HL-60/S4 treated with retinoic acid at 250 ng/mL for 4 days and 3 days (cell line): Measurements from ENCODE around the gene WTIP.
"Not testable (repeated sequence)": the region's sequence is repeated elsewhere in the genome, so short reads cannot be mapped to it uniquely, and the experiment has no call there.

Experiments used
- in situ Hi-C: fragments of 300-500 bp; cut with MboI; formaldehyde crosslinking; loops from 2 replicates; pipeline ENCODE4 v1.7.0; 2022; ENCODE audit warnings: low sequenced_read_pairs

The WTIP gene

GRCh38 chr19:34475975-34476594, 5.5 kb upstream of the WTIP start:
- in situ Hi-C loops = no loop called here

GRCh38 chr19:34478496-34478895, 3.1 kb upstream of the WTIP start:
- in situ Hi-C loops = not testable (repeated sequence)

- in situ Hi-C loops = no loop called here
These were observed 2.2 kb upstream of the WTIP start for GRCh38 chr19:34479396-34479795.

GRCh38 chr19:34480491-34480890, 1.1 kb upstream of the WTIP start:
- in situ Hi-C loops = no loop called here

DNA sequence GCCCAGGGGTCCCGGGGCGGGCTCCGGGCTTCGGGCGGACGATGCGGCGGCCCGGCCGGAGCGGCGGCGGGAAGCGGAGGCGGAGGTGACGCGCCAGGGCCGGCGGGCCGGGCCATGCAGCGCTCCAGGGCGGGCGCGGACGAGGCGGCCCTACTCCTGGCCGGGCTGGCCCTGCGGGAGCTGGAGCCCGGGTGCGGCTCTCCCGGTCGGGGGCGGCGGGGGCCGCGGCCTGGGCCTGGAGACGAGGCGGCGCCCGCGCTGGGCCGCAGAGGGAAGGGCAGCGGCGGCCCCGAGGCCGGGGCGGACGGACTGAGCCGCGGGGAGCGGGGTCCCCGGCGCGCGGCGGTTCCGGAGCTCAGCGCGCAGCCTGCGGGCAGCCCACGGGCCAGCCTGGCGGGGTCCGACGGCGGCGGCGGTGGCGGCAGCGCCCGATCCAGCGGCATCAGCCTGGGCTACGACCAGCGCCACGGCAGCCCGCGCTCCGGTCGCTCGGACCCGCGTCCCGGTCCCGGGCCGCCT, 362 bp downstream of the WTIP start:
- in situ Hi-C loops = no loop called here

DNA sequence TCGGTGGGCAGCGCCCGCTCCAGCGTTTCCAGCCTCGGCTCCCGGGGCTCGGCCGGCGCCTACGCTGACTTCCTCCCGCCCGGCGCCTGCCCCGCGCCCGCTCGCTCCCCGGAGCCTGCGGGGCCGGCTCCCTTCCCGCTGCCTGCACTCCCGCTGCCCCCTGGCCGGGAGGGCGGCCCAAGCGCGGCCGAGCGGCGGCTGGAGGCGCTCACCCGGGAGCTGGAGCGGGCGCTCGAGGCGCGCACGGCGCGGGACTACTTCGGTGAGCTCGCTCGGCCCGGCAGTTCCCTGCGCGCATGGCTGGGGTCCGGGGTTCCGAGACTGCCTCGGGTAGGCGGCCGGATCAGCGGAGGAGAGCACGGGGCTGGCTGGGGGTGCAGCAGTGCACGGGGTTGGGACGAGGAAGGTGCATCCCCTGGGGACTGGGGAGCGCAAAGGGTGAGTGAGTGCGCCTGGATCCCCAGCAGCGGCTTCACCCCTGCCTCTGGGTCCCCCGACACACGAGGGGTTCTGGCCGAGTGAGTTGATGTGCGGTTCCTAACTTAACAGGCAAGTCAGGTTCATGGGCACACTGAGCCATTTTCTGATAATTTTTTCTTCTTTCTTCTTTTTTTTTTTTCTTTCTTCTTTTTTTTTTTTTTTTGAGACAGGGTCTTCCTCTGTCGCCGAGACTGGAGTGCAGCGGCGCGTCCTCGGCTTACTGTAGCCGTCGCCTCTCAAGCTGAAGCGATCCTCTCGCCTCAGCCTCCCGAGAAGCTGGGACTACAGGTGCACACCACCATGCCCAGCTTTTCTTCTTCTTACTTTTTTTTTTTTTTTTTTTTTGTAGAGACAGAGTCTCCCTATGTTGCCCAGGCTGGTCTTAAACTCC, 1.1 kb downstream of the WTIP start:
- in situ Hi-C loops = no loop called here

- in situ Hi-C loops = no loop called here
These were observed 2.8 kb downstream of the WTIP start for GRCh38 chr19:34484328-34484727.

GRCh38 chr19:34485831-34486230, 4.3 kb downstream of the WTIP start:
- in situ Hi-C loops = no loop called here

DNA sequence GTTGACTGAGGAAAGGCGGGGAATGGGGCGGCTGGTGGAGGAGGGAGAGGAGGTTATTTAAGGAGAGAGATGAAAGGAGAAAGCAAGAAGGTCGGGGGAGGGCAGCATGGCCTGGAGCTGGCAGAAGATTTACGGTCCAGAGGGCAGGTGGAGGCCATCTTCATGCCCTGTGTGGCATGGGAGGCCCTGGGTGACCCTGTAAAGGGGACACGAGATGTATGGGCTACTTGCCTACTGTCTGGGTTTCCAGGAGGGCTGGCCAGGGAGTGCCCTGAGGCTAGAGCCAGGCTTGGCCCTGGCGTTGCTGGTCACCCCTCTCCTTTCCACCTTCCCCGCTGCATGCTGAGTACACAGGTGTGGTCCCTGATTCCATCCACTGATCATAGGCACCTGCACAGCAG, 6.1 kb downstream of the WTIP start:
- in situ Hi-C loops = no loop called here

GRCh38 chr19:34489175-34489574, 7.6 kb downstream of the WTIP start:
- in situ Hi-C loops = no loop called here

- in situ Hi-C loops = no loop called here
These were observed 8.7 kb downstream of the WTIP start for GRCh38 chr19:34490141-34490766.

DNA sequence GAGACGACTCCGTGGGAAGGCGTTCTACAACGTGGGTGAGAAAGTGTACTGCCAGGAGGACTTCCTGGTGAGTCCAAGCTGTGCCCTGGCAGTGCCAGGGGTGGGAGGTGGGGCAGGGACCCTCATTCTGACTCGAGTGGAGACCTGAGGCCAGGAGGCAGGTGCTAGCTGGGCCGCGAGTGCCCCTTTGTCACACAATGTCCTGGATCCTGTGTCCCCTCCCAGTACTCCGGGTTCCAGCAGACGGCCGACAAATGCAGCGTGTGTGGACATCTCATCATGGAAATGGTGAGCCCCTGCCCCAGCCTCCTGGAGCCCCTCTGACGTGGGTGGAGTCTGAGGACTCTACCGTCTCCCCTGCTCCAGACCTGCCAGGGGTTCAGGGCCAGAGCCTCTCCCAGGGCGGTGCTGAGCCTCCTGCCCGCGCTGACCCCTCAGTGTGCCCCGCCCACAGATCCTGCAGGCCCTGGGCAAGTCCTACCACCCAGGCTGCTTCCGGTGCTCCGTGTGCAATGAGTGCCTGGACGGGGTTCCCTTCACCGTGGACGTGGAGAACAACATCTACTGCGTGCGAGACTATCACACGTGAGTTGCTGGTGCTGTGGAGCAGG, 11.6 kb downstream of the WTIP start:
- in situ Hi-C loops = no loop called here

- in situ Hi-C loops = no loop called here
These were observed 12.1 kb downstream of the WTIP start for GRCh38 chr19:34493649-34494044.

DNA sequence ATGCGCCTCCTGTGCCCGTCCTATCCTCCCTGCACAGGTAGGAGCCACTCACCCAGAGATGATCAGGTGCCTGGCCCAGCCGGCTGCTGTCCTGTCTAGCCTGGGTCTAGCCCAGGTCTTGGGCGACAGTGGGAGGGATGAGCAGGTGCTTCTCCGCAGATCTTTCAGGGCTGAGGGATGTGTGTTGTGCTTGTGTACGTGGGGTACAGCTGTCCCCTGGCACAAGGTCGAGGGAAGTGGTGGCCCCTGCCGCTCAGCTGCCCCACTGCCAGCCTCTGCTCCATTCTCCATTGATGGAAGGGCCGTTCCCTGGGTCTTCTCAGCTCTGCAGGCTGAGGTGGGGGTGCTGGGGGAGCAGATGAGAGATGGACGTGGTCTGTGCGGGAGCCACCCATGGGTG, 13.0 kb downstream of the WTIP start:
- in situ Hi-C loops = no loop called here

DNA sequence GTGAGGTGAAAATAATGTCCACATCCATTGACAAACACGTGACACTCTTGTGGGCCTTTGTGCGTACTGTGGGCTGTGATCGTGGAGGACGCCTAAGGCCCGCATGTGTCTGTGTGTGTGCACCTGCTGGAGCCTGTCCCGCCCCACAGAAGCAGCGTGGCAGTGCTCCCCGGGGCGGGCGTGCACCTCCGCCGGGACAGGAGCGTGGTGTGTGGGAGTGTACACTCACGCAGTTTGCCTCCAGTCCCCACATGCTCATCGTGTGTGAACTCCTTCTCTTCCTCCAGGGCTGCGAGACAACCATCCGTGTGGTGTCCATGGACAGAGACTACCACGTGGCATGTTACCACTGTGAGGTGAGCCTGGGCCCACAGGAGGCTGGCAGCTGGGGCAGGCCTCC, 13.9 kb downstream of the WTIP start:
- in situ Hi-C loops = no loop called here

DNA sequence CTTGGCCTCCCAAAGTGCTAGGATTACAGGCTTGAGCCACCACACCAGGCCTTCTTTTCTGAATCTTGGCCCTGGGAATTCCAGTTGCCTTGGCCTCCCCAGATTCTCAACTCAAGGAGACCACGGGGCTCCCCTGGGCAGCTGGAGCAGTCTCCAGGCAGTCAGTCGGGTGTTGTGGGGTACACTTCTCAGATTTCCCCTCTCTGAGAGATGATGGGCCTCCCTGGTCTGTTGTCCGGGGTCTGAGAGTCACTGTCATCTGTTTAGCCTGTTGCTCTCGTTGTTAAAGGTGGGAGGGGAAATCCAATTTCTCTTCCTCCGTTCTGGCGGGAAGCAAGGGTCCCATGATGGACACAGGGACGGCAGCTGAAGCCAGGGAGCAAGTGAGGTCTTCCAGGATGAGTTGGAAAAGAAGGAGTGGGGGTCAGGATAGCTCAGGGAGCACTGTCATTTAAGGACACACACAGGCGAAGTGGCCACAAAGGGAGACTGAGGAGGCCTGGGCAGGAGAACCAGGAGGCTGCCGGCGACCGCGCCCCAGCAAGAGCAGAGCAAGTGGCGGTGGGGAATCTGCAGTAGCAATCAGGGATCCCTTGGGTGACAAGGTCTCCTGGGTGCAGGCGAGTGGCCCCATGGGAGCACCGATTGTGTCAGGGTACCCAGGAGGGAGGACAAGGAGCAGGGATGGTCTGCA, 15.7 kb downstream of the WTIP start:
- in situ Hi-C loops = no loop called here

GRCh38 chr19:34499155-34499834, 17.7 kb downstream of the WTIP start:
- in situ Hi-C loops = no loop called here

- in situ Hi-C loops = no loop called here
These were observed 19.1 kb downstream of the WTIP start for GRCh38 chr19:34500656-34501120.

DNA sequence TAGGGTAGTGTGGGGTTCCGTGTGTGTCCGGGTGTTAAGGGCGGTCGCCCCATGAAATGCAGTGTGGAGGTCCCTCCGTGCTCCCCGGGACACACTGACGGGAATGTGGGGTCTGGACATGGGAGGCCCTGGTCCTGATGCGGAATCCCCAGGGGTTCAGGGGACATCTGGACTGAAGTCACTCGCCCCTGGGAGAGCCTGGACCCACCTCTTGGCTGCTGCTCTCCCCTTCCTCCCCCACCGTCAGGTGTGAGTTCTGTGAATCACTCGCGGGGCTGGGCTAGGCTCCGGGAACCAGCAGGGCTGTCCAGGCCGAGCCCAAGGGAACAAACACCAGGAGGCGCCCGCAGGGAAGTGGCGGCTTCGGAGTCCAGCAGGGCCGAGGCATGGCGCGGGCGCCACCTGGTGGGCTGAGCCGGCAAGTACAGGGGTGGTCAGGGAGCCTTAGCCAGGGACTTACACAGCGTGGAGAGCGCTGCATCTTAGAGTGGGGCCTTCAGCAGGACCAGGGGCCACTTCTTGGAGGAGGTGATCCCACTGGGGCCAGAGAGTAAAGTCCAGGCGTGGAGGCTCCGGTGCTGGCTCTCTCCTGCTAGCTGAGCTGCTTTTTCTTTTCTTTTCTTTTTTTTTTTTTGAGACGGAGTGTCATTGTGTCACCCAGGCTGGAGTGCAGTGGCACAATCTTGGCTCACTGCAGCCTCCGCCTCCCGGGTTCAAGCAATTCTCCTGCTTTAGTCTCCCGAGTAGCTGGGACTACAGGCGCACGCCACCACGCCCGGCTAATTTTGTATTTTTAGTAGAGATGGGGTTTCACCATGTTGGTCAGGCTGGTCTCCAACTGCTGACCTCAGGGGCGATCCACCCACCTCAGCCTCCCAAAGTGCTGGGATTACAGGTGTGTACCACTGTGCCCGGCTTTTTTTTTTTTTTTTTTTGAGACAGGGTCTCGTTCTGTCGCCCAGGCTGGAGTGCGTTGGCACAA, 20.1 kb downstream of the WTIP start:
- in situ Hi-C loops = no loop called here
